Nephron progenitor cell (in vitro differentiated cells): ENCODE data around the gene TMEM272.
A peak's percentile ranks its signal among the peaks of the same experiment; 100 is the strongest.

ENCODE experiments used
- DNase-seq: peaks from one replicate; pipeline ENCODE4 v3.0.0; 2021
- H3K27ac Mint-ChIP-seq: 2 replicates; pipeline ENCODE4 v1.8.0; 2021; ENCODE audit warnings: mild to moderate bottlenecking, moderate library complexity, mixed read lengths
- H3K27me3 Mint-ChIP-seq: 2 replicates; pipeline ENCODE4 v1.8.0; 2021; ENCODE audit warnings: mild to moderate bottlenecking, low read depth, mixed read lengths; ENCODE audit not compliant: poor library complexity
- H3K36me3 Mint-ChIP-seq: 2 replicates; pipeline ENCODE4 v1.8.0; 2021; ENCODE audit warnings: low read depth, mixed read lengths
- H3K4me1 Mint-ChIP-seq: 2 replicates; pipeline ENCODE4 v1.8.0; 2021; ENCODE audit warnings: mixed read lengths
- H3K4me3 Mint-ChIP-seq: 2 replicates; pipeline ENCODE4 v1.8.0; 2021; ENCODE audit warnings: mild to moderate bottlenecking, moderate library complexity, mixed read lengths
- H3K9me3 Mint-ChIP-seq: 2 replicates; pipeline ENCODE4 v1.8.0; 2021; ENCODE audit warnings: mild to moderate bottlenecking, moderate library complexity, mixed read lengths
- TF ChIP-seq, protein P1 (sequence below): fragments of 200-600 bp; sonication (generic); IDR thresholded peaks from 2 replicates; pipeline ENCODE4 v1.5.0; 2021; ENCODE audit warnings: antibody characterized with exemption

The TMEM272 gene

DNA sequence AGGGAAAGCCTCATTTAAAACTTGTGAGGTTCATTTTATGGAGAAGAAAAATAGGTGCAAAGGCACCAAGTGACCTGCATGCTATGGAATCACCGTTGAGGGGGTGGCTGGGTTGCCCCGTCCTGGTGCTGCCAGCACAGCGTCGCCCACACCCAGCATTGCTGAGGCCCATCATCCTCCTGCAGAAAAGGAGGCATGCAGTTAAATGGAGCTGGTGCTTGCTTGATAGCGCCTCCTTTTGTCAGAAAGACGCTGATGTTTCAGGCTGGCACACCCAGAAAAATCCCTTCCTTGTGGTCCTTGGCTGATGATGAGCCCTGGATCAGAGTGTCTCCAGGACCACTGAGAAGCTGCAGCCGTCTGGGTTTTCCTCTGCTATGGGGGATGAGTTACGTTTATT is 77.9 kb downstream of the TMEM272 start:
- no peaks in the 10 kb centered on the region for H3K9me3 Mint-ChIP-seq
- H3K4me1 Mint-ChIP-seq: peaks cover 19% of the 10 kb centered on the region
- H3K27me3 Mint-ChIP-seq: peaks cover 3% of the 10 kb centered on the region
- peaks cover 7% of the 10 kb centered on the region for H3K36me3 Mint-ChIP-seq
- DNase-seq: no peak
- TF ChIP-seq, protein P1, sequence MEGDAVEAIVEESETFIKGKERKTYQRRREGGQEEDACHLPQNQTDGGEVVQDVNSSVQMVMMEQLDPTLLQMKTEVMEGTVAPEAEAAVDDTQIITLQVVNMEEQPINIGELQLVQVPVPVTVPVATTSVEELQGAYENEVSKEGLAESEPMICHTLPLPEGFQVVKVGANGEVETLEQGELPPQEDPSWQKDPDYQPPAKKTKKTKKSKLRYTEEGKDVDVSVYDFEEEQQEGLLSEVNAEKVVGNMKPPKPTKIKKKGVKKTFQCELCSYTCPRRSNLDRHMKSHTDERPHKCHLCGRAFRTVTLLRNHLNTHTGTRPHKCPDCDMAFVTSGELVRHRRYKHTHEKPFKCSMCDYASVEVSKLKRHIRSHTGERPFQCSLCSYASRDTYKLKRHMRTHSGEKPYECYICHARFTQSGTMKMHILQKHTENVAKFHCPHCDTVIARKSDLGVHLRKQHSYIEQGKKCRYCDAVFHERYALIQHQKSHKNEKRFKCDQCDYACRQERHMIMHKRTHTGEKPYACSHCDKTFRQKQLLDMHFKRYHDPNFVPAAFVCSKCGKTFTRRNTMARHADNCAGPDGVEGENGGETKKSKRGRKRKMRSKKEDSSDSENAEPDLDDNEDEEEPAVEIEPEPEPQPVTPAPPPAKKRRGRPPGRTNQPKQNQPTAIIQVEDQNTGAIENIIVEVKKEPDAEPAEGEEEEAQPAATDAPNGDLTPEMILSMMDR: no peak
- no peak overlapping the region for H3K27ac Mint-ChIP-seq
- H3K4me3 Mint-ChIP-seq: no peak overlapping the region

DNA sequence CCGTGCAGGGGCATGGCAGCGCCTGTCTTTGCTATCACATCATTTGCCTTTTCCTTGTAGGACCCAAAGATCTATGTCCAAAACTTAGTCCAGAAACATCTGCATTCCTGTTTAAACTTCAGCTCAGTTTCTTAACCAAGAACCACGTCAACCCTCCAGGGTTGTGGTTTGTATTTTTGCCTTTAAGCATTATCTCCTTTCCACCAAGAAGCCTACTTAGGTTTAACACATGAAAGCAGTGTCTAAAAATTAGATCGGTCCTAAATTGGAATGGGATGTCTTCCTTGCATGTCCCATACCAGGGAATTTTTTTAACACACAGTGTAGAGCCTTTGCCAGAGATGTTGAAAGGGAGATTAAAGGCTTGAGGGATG is 79.8 kb downstream of the TMEM272 start:
- DNase-seq: no peak
- H3K36me3 Mint-ChIP-seq: peaks cover 15% of the 10 kb centered on the region
- H3K27ac Mint-ChIP-seq: no peak overlapping the region
- TF ChIP-seq, protein P1: no peak
- H3K4me3 Mint-ChIP-seq: no peak overlapping the region
- H3K27me3 Mint-ChIP-seq: no peaks in the 10 kb centered on the region
- H3K9me3 Mint-ChIP-seq: no peaks in the 10 kb centered on the region
- peaks cover 33% of the 10 kb centered on the region for H3K4me1 Mint-ChIP-seq

DNA sequence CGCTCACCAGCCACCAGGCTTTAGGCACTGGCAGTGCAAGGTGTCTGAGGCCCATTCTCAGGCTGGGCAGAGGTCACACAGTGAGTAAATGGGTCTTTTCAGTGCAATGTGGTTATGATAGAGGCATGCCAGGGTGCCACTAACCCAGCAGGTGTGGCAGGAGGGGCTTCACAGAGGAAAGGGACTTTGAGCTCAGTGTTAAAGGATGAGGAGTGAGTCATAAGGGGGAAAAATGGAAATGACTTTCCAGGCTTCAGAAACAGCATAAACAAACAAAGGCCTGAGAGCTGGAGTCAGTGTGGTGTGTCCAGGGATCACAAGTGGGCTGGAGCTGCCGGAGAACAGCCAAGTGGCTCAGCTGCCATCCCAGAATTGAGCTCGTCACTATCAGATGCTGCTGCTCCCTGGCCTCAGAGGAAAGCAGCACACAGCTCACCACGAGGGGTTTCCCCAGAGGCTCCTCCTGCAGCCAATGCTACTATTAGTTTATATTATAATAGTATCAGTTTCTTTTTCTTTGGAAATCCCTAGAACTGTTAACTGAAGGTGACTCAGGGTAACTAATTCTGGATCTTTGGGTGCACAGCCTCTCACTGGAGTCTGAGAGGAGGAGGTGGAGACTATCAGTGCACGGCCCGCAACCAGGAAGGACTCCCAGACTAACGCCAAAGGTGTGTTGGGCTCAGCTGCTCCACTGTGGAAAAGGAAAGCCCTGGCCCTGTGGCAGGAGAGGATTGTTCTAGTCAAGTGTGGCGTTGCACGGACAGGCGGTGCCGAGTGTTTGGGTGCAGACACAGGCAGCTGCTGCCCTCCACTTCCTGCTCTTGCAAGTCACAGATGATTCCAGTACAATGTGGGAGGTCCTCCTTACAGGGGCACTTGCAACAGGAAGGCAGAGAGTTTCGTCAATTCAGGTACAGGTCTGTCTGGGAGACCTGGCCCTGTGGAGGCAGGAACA is 80.5 kb downstream of the TMEM272 start:
- H3K36me3 Mint-ChIP-seq: peaks cover 17% of the 10 kb centered on the region
- H3K27ac Mint-ChIP-seq: peak overlapping the region; percentile 45
- H3K27me3 Mint-ChIP-seq: no peaks in the 10 kb centered on the region
- DNase-seq: no peak
- no peak overlapping the region for H3K4me3 Mint-ChIP-seq
- H3K9me3 Mint-ChIP-seq: no peaks in the 10 kb centered on the region
- TF ChIP-seq, protein P1: no peak
- H3K4me1 Mint-ChIP-seq: peaks cover 36% of the 10 kb centered on the region

DNA sequence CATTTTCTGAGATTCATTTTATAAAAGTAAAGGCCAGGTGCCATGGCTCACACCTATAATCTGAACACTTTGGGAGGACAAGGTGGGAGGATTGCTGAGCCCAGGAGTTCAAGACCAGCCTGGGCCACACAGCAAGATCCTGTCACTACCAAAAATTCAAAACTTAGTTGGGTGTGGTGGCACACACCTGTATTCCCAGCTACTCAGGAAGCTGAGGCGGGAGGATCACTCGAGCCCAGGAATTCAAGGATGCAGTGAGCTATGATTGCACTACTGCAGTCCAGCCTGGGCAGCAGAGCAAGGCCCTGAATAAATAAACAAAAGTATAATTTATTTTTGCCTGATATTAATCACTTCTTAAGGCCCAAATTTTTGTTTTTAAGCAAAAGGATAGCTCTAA is 81.5 kb downstream of the TMEM272 start:
- Mint-ChIP-seq H3K36me3 (peaks cover 17% of the 10 kb centered on the region), H3K27ac (no peak overlapping the region), H3K9me3 (no peaks in the 10 kb centered on the region), H3K4me3 (no peak overlapping the region), H3K4me1 (peaks cover 31% of the 10 kb centered on the region), H3K27me3 (no peaks in the 10 kb centered on the region)
- TF ChIP-seq, protein P1: no peak
- DNase-seq: no peak
